ENCODE results near the gene EPS8L2.

The EPS8L2 gene

DNA sequence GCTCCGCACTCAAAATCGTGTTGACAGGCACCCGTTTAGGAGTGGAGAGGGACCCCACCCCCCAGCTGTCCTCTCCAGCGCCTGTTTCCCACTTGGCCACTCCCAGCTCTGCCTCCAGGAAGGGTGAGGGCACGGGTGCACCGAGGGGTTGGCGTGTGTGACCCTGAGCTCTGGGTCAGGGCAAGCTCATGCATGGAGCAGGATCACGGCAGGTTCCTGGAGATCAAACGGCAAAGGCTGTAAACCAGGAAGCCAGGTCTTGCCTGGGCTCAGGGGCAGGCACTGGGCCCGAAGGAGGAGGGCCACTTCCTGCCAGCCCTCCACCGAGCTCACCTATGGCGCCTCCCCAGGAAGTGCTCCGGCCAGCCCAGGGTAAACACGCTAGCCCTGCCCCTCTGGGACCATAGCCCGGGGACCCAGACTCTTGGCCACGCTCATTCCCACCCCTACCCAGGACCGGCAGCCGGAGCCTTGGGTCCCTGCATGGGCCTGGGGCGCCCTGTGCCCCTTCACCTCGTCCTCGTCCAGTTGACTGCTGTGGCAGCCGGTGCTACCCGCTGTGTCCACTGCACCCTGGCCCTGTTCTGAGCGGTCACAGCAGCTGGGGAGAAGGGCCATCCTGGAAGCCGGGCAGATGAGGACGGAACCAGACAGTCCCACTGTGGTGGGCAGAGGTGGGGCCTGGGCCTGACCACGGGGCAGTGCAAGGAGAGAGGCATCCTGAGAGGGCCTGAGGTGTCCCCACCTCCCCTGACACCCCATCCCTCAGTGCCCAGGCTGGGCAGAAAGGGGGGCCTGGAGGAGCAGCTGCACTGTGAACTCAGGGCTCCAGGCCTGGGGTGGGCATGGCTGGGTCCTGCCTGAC lies 1.0 kb upstream of the EPS8L2 start:
- DNase-seq, result no peak

DNA sequence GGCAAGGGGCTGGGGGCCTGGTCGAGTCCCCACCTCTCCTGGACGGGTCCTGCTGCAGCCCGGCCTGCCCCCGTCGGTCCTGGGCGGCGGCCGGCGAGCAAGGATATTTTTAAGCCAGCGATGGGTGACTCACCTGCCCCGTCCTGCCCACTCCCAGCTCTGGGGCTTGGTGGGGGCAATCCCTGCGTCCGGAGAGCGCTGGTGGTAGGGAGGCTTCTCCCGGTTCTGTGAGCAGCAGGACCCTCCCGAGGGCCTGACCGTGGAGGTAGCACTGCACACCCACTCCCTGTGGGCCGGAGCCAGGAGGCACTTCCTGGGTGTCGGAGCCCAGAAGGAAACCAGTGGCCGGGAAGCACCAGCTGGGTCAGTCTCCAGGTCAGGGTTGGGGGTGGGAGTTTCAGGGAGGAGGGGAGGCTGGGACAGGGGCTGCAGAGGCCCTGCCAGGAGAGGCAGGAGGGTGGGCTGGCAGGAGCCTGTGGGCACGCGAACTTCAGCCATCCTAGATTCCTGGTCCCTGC lies 467 bp downstream of the EPS8L2 start:
- DNase-seq, result no peak

DNA sequence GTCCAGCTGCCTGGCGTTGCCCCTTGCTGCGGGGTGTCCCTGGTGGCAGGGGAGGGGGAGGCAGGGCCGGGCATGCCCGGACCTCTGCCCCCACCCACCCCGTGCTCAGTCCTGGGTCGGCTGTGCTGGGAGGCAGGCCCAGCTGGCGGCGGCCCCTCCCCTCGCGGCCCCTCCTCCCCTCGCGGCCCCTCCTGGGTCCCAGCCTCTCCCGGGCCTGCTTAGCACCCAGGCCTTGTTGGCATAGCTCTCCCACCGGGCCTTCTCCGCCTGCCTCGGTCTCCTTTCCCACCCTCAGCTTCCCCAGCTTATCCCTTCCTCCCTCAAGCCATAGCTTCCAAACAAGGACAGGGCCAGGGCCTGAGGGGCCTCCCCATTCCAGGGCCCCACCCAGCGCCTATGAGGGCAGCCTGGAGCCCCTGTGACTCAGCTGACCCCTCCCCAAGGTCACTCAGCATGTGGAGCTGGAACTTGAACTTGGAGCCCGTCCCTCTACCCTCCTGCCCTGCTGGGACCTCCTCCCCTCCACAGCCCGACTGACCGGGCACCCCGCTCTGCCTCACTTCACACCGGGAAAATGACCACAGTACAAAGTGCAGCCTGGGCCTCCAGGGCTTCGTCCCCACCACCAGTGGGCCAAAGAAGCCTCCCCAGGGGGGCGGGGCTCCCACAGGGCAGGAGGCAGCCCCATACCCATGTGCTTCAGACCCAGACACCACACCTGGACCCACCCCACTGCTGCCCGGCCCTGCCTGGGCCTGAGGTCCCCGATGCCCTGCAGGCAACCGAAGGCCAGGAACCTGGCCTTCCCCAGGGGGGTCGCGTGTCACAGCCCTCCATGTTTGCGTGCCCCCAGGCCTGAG lies 1.2 kb downstream of the EPS8L2 start:
- DNase-seq, result no peak

DNA sequence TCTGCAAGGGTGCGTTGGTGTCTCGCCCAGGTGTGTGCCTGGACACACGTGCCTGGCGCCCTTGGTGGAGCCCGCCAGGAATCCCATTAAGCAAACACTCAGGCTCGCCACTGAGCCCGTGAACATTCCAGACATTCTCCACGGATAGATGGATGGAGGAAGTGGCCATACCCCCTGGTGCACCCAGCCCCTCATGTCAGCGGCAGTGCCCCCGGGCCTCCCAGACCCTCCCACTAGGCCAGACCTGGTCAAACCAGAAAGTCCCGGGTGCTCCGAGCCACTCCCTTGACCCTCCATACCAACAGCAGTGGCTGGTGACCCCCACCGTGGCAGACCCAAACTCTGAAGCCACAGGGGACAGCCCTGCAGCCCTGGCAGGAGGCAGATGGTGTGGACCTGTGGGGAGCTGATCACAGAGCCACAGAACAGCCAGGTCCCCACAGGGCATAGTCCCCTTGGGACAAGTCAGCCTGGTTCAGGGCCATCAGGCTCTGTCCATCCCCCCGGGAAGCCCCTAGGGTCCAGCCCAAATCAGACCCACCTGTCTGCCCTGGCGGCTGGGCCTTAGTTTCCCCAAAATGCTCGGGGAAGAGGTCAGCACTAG lies 1.9 kb downstream of the EPS8L2 start:
- DNase-seq, result no peak

DNA sequence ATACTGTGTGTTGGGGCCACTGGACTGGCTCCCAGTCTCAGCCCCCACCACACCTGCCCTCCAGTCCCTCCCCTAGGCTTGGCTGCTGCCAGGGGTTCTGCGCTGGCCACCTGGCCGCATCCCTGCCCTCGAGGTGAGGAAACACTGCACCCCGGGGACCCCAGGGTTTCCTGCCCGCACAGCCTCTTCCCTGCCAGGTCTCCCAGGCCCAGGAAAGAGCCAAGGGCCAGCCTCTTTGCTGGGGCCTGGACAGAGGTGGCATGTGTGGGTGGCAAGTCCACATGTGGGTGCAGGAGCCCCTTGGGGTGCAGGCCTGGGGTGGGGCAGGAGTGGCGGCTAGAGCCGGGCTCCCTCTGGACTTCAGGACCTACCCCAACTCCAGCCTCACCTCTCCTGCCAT lies 2.5 kb downstream of the EPS8L2 start:
- DNase-seq, result no peak

DNA sequence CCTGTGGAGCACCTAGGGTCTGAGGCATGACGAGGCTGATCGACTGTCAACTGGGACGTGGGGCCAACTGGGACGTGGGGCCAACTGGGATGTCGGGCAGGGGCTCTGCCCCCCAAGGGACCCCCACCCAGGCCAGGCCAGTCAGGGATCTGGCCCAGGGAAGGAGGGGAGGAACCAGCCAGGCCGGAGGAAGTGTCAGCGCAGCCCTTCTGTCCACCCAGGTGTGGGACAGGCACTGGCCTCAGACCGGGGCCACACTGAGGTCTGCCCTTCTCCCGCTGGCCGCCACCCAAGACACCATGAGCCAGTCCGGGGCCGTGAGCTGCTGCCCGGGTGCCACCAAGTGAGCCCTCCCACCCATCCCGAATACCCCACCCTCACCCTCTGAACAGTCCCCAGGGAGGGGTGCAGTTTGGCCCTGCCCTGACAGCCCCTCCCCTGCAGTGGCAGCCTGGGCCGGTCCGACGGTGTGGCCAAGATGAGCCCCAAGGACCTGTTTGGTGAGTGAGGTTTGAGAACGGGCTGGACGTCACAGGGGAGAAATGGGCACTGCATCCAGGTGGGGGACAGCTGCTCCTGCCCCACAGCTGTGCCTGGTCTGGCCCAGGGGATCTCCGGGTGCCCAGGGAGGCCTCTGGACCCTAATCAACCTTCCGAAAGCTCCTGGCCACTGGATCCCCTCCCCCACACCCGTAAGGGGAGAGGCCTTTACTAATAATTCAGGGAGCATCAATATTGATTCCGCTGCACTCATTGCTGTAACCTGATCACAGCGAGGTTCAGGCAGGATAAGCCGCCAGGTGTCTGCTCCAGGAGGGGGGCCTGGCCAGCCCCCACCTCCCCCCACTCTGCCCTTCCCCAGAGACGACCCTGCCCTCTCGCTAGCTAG lies 3.3 kb downstream of the EPS8L2 start:
- DNase-seq, result no peak

DNA sequence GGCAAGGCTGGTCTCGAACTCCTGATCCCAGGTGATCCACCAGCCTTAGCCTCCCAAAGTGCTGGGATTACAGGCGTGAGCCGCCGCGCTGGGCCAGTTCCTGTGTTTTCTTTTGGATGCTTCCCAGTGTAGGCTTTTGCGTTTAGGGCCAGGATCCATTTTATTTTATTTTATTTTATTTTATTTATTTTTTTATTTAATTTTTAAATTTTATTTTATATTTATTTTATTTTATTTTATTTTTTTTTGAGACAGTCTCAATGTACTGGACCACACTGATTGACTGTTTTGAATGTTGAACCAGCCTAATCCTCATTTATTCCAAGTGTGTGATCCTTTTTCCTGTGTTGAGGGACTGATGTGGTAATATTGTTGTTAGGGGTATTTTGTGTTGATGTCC lies 8.4 kb downstream of the EPS8L2 start:
- no peak for DNase-seq

DNA sequence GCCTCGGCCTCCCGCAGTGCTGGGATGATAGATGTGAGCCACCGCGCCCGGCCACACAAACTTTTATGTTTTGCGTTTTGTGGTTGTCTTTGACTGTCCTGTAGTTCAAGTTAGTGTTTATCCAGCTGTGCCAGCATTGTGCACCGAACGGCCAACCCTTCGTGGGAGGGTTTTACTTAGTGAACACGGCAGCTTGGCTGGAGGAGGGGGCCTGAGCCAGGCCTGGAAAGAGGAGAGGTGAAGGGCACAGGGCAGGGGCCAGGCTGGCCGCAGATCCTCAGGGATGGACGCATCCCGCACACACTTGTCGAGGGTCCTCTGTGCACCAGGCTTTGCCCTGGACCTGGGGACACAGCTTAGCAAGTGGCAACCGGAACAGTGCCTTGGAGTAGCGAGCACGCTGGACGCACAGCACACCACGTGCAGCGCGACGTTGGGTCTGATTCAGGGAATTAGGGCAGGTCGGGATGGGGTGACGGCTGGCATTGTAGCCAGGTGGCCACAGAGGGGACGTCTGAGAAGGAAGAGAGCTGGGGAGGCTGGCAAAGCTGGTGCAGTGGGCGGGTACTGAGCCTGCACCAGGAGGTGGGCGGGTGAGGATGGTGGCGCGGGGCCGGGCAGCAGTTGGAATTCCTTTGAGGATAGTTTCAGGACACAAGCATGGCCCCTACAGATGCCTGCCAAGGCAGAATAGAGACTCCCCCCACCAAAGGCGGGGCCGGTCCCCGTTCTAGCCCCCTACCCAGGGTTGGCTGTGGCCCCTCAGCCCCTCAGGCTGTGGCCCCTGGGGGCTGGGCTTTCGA lies 13.4 kb downstream of the EPS8L2 start:
- no peak for DNase-seq

DNA sequence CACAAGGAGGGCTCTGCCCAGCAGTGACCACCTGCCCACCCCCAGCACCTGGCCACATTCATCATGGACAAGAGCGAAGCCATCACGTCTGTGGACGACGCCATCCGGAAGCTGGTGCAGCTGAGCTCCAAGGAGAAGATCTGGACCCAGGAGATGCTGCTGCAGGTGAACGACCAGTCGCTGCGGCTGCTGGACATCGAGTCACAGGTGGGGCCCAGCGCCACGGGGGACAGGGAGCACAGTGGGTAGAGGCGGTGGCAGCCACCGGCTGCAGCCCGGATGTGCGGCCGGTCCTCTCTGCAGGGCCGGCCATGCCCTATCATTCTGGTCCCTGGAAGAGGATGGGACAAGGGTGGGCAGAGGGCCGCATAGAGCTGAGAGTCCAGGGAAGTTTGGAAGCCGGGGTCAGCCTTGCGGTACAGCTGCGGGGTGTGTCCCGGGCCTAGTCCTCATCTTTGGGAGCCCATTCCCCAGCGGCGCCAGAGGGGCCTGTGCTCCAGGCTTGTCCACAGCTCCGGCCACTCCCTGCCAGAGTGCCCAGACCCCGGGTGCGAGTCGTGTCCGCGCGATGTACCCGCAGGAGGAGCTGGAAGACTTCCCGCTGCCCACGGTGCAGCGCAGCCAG lies 14.1 kb downstream of the EPS8L2 start:
- DNase-seq, result no peak

DNA sequence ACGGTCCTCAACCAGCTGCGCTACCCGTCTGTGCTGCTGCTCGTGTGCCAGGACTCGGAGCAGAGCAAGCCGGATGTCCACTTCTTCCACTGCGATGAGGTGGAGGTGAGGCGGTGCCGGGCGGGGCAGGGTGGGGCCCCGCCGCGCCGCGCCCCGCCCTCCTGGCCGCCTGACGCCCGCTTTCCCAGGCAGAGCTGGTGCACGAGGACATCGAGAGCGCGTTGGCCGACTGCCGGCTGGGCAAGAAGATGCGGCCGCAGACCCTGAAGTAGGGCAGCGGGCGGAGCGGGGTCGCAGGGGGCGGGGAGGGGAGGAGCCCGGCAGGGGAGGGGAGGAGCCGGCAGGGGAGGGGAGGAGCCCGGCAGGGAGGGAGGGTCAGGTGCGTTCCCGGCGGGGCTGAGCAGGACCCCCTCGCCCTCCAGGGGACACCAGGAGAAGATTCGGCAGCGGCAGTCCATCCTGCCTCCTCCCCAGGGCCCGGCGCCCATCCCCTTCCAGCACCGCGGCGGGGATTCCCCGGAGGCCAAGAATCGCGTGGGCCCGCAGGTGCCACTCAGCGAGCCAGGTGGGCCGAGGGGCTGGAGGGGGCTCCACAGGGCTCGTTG lies 14.7 kb downstream of the EPS8L2 start:
- no peak for DNase-seq

DNA sequence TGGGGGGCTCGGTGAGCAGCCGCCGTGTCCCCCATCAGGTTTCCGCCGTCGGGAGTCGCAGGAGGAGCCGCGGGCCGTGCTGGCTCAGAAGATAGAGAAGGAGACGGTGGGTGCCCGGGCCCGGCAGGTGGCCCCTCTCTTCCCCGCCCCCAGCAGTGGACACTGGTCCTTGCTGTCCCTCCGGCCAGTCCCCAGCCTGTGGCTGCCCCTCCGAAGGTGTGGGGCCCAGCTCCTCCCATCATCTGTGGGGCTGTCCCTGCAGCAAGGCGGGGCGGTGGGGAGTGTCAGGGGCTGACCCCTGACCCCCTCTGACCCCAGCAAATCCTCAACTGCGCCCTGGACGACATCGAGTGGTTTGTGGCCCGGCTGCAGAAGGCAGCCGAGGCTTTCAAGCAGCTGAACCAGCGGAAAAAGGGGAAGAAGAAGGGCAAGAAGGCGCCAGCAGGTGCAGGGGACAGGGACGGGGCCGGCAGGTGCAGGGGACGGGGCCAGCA lies 15.3 kb downstream of the EPS8L2 start:
- no peak for DNase-seq

DNA sequence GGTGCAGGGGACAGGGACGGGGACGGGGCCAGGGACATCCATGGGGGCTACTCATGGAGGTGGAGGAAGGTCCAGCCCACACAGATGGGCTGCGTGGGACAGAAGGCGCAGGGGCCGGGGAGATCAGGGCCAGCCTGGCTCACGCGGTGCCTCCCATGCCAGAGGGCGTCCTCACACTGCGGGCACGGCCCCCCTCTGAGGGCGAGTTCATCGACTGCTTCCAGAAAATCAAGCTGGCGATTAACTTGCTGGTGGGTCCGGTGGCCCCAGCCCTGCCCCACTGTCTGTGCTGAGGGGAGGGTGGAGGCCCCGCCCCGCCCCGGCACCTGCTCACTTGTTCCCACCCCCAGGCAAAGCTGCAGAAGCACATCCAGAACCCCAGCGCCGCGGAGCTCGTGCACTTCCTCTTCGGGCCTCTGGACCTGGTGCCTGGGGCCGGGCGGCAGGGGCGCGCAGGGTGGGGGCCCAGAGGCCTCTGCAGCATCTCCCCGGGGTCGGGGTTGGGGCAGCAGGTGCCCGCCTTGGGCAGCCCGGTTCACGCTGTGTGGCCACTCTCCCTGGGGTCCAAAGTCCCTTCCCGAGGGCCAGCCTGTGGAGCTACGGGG lies 15.8 kb downstream of the EPS8L2 start:
- DNase-seq, result no peak

DNA sequence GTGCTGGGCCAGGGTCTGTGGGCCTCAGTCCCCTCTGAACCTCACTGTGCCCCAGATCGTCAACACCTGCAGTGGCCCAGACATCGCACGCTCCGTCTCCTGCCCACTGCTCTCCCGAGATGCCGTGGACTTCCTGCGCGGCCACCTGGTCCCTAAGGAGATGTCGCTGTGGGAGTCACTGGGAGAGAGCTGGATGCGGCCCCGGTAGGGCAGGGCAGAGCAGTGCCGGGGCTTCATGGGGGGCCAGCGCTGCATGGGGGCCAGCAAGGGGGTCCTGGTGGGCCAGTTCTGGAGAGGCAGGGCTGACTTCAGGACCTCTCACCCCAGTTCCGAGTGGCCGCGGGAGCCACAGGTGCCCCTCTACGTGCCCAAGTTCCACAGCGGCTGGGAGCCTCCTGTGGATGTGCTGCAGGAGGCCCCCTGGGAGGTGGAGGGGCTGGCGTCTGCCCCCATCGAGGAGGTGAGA lies 16.3 kb downstream of the EPS8L2 start:
- DNase-seq, result no peak

DNA sequence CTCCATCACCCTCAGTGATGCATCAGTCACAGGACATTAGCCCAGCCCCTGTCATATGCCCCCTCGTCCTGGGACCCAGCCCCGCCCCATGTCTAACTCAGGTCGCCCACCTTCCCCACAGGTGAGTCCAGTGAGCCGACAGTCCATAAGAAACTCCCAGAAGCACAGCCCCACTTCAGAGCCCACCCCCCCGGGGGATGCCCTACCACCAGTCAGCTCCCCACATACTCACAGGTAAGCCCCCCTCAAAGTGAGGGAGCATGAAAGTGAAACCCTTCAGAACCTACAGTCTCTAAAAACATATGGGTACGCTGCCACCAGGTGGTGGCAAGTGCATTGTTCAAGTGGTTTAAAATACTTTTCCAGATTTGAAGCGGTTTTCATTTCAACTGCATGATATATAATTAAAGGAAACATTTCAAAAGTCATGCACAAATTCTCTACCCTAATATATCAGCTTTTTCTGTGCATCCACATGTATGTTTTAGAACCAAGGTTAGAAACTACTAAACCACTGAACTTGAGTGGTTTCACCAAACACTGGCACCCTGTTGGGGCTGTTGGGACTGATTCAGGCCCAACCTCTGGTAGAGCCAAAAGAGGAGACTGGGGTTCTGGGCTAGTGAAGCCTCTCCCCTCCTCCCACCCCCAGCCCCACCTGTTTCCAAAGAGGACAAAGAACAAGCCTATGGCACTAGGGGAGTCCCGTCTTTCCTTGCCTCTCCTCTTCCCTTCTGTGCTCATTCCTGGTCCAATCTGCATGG lies 17.3 kb downstream of the EPS8L2 start:
- DNase-seq, result no peak

DNA sequence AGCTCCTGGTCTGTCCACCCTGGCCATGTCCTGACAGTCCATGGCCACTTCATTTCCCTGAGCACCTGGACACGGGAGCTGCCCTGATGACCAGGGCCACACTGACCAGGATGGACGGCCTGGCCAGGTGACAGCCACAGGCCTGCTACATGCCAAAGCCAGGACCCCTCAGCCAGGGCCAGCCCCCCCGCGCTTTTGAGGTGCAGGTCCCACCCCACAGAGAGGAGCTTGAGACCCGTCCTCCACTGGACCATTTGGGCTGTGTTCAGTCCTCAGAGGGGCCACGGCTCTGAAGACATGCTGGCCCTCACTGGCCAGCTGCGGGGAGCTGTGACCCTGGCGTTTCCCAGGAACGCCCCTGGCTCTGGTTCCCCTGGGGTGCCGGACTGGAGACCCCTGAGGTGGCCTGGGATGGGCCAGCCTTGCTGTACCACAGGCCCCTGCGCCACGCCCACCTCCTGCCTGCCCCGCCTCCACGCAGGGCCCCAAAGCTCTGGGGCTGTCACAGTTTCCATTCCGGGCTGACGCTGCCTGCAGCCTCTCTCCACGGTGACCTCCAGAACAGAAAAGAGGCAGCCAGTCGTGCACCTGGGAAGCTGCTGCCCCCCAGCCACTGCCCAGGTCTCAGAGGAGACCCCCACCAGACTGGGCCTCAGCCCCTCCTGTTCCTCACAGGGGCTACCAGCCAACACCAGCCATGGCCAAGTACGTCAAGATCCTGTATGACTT lies 18.2 kb downstream of the EPS8L2 start:
- no peak for DNase-seq

DNA sequence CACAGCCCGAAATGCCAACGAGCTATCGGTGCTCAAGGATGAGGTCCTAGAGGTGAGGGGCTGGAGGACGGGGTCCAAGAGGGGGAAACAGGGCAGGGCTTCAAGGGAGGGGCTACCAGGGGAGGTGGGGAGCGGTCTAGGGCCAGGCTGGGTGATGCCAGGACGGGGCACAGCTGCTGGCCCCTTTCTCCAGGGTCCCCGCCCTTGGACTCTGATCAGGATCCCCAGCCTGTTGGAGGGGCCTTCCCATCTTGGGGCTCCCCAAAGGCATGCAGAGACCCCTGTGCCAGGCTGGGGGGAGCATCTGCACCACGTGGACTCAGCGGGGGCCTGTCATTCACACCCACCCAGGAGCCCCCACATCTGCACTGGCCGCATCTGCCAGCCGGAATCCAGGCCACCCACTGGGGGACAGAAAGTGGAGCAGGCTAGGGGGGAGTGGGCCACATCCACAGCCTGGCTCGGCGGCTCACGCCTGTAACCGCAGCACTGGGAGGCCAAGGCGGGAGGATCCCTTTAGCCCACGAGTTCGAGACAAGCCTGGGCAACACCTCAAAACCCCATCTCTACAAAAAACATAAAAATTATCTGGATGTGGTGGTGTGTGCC lies 18.9 kb downstream of the EPS8L2 start:
- DNase-seq, result no peak

DNA sequence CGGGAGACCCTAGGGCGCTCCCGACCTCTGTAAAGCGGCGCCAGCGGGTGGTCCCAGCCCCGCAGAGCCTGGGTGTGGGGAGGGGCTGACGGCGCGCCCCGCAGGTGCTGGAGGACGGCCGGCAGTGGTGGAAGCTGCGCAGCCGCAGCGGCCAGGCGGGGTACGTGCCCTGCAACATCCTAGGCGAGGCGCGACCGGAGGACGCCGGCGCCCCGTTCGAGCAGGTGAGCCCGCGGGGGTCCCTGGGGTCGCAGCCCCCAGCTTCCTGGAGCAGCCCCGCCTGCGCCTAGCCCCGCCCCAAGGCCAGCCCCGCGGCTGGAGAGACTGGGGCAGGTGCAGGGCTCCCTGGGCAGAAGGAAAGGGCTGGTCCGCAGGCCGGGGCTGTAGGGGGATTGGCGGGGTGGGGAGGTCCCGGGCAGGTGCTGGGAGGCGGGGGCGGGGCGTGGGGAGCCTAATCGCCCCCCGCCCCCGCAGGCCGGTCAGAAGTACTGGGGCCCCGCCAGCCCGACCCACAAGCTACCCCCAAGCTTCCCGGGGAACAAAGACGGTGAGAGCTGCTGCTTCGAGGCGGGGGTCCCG lies 19.7 kb downstream of the EPS8L2 start:
- no peak for DNase-seq

Data from NCI-H187 treated with DMSO at 0.1 percent for 48 hours (cell line).